Adipose tissue (tissue), 3 donors: ENCODE results near the gene ZSWIM6. TPM values are rescaled to one million over a fixed set of nuclear protein-coding genes. Genes with fewer than 3 reads are reported as not detected.

Source experiments
- H3K27ac ChIP-seq: one replicate; pipeline ENCODE4 v1.5.1; 2013; ENCODE audit warnings: low read depth, low read length
- WGBS, 3 donors: extraction: QIAGEN DNeasy Blood & Tissue Kit; methylation state at CpG; one replicate each; pipeline ENCODE4 v1.1.7; 2013; 5-methylcytosine and 5-hydroxymethylcytosine counted together
- polyA plus RNA-seq, 3 donors: library from polyadenylated mRNA; stranded (reverse); fragments of 200-250 nt; gene quantifications; one replicate each; pipeline ENCODE4 v1.2.3, GENCODE V29; 2013
- donor health status: healthy with polysubstance abuse.
- donor health status: Bipolar disorder and iron deficiency.
- donor health status: healthy.

Gene ZSWIM6
- polyA plus RNA-seq, 3 donors = 2.1 to 6.5 (median 2.6) TPM

- WGBS, 3 donors = 28 to 72% (median 66%) methylated on average over 1 of the region's 1 CpG
- H3K27ac ChIP-seq = no peak overlapping the region
Measured at GRCh38 chr5:61450493-61451279, 118.6 kb downstream of the ZSWIM6 start.

- H3K27ac ChIP-seq = no peak overlapping the region
- WGBS, 3 donors = 86 to 92% (median 91%) methylated on average over 12 of the region's 12 CpGs
Measured at GRCh38 chr5:61455179-61456006, 123.3 kb downstream of the ZSWIM6 start.

- 86 to 96% (median 88%) methylated on average over 3 of the region's 3 CpGs for WGBS, 3 donors
- no peak overlapping the region for H3K27ac ChIP-seq
Measured at GRCh38 chr5:61460471-61460870, 128.4 kb downstream of the ZSWIM6 start.

GRCh38 chr5:61461417-61461816, 129.4 kb downstream of the ZSWIM6 start:
- H3K27ac ChIP-seq = no peak overlapping the region
- 79 to 100% (median 100%) methylated on average over 1 of the region's 1 CpG for WGBS, 3 donors

- WGBS, 3 donors = 27 to 85% (median 75%) methylated on average over 1 of the region's 1 CpG
Measured at GRCh38 chr5:61461926-61462325, 129.9 kb downstream of the ZSWIM6 start.

GRCh38 chr5:61463596-61463995, 131.5 kb downstream of the ZSWIM6 start:
- 61 to 70% (median 66%) methylated on average over 2 of the region's 2 CpGs for WGBS, 3 donors
- no peak overlapping the region for H3K27ac ChIP-seq

More at GRCh38 chr5:61461926-61462325, 129.9 kb downstream of the ZSWIM6 start:
- no peak overlapping the region for H3K27ac ChIP-seq

- no peak overlapping the region for H3K27ac ChIP-seq
- 58 to 72% (median 60%) methylated on average over 4 of the region's 4 CpGs for WGBS, 3 donors
Measured at GRCh38 chr5:61464512-61464911, 132.5 kb downstream of the ZSWIM6 start.

GRCh38 chr5:61465066-61465465, 133.0 kb downstream of the ZSWIM6 start:
- WGBS, 3 donors = 81 to 92% (median 86%) methylated on average over 1 of the region's 1 CpG
- no peak overlapping the region for H3K27ac ChIP-seq

- 95 to 97% (median 96%) methylated on average over 1 of the region's 1 CpG for WGBS, 3 donors
- no peak overlapping the region for H3K27ac ChIP-seq
Measured at GRCh38 chr5:61465496-61465895, 133.4 kb downstream of the ZSWIM6 start.

GRCh38 chr5:61466017-61466416, 134.0 kb downstream of the ZSWIM6 start:
- 56 to 87% (median 78%) methylated on average over 1 of the region's 1 CpG for WGBS, 3 donors

GRCh38 chr5:61467766-61468482, 135.9 kb downstream of the ZSWIM6 start:
- H3K27ac ChIP-seq = no peak overlapping the region
- 18 to 47% (median 27%) methylated on average over 2 of the region's 2 CpGs for WGBS, 3 donors

More at GRCh38 chr5:61466017-61466416, 134.0 kb downstream of the ZSWIM6 start:
- H3K27ac ChIP-seq = no peak overlapping the region

GRCh38 chr5:61468483-61468865, 136.4 kb downstream of the ZSWIM6 start:
- WGBS, 3 donors = 63 to 91% (median 74%) methylated on average over 2 of the region's 2 CpGs

GRCh38 chr5:61471352-61471751, 139.3 kb downstream of the ZSWIM6 start:
- WGBS, 3 donors = 92 to 97% (median 96%) methylated on average over 1 of the region's 1 CpG
- H3K27ac ChIP-seq = no peak overlapping the region

More at GRCh38 chr5:61468483-61468865, 136.4 kb downstream of the ZSWIM6 start:
- H3K27ac ChIP-seq = no peak overlapping the region

GRCh38 chr5:61472172-61472958, 140.3 kb downstream of the ZSWIM6 start:
- 62 to 94% (median 85%) methylated on average over 7 of the region's 7 CpGs for WGBS, 3 donors

GRCh38 chr5:61474746-61475145, 142.7 kb downstream of the ZSWIM6 start:
- H3K27ac ChIP-seq = no peak overlapping the region
- 54 to 98% (median 95%) methylated on average over 4 of the region's 4 CpGs for WGBS, 3 donors

More at GRCh38 chr5:61472172-61472958, 140.3 kb downstream of the ZSWIM6 start:
- no peak overlapping the region for H3K27ac ChIP-seq

GRCh38 chr5:61477788-61478187, 145.7 kb downstream of the ZSWIM6 start:
- 42 to 63% (median 48%) methylated on average over 2 of the region's 2 CpGs for WGBS, 3 donors
- H3K27ac ChIP-seq = no peak overlapping the region

- 32 to 91% (median 84%) methylated on average over 4 of the region's 4 CpGs for WGBS, 3 donors
- no peak overlapping the region for H3K27ac ChIP-seq
Measured at GRCh38 chr5:61479850-61480614, 148.0 kb downstream of the ZSWIM6 start.
